ENCODE results near the gene POMT1.

The POMT1 gene

GRCh38 chr9:131500939-131501541 lies 1.7 kb upstream of the POMT1 start:
- no peak overlapping the region for H3K4me3 ChIP-seq (ENCODE audit: low read depth, low read length)
- DNase-seq (ENCODE audit: low read depth) = peak; percentile 91
- TF ChIP-seq CTCF (IDR thresholded peaks at IDR 0.05; ENCODE audit: low read depth, low read length) = no peak
- 0 out of 2 replicates have a peak, but pooled peaks have one; percentile 26 for TF ChIP-seq MAX (IDR thresholded peaks at IDR 0.05; ENCODE audit: low read depth, low read length)
- peak; percentile 59 for TF ChIP-seq MYC (IDR thresholded peaks at IDR 0.05; ENCODE audit: low read depth, low read length)
- no peak for TF ChIP-seq POLR2A (IDR thresholded peaks at IDR 0.05; ENCODE audit: extremely low read depth, insufficient read length)

GRCh38 chr9:131503626-131504465 lies 1.1 kb downstream of the POMT1 start:
- peak overlapping the region; percentile 73 for H3K4me3 ChIP-seq (ENCODE audit: low read depth, low read length)
- peak; percentile 78 for DNase-seq (ENCODE audit: low read depth)
- TF ChIP-seq CTCF (IDR thresholded peaks at IDR 0.05; ENCODE audit: low read depth, low read length) (peak; percentile 9), MYC (IDR thresholded peaks at IDR 0.05; ENCODE audit: low read depth, low read length) (no peak)

- TF ChIP-seq MYC (IDR thresholded peaks at IDR 0.05; ENCODE audit: low read depth, low read length) (no peak), MAX (IDR thresholded peaks at IDR 0.05; ENCODE audit: low read depth, low read length) (no peak), POLR2A (IDR thresholded peaks at IDR 0.05; ENCODE audit: extremely low read depth, insufficient read length) (no peak), CTCF (IDR thresholded peaks at IDR 0.05; ENCODE audit: low read depth, low read length) (no peak)
- no peak overlapping the region for H3K4me3 ChIP-seq (ENCODE audit: low read depth, low read length)
- DNase-seq (ENCODE audit: low read depth) = no peak
Measured at GRCh38 chr9:131505012-131505411, 2.3 kb downstream of the POMT1 start.

- no peak overlapping the region for H3K4me3 ChIP-seq (ENCODE audit: low read depth, low read length)
- no peak for DNase-seq (ENCODE audit: low read depth)
- no peak for TF ChIP-seq POLR2A (IDR thresholded peaks at IDR 0.05; ENCODE audit: extremely low read depth, insufficient read length)
- no peak for TF ChIP-seq MAX (IDR thresholded peaks at IDR 0.05; ENCODE audit: low read depth, low read length)
- no peak for TF ChIP-seq MYC (IDR thresholded peaks at IDR 0.05; ENCODE audit: low read depth, low read length)
- no peak for TF ChIP-seq CTCF (IDR thresholded peaks at IDR 0.05; ENCODE audit: low read depth, low read length)
Measured at GRCh38 chr9:131511416-131511815, 8.7 kb downstream of the POMT1 start.

- no peak overlapping the region for H3K4me3 ChIP-seq (ENCODE audit: low read depth, low read length)
- no peak for DNase-seq (ENCODE audit: low read depth)
- TF ChIP-seq POLR2A (IDR thresholded peaks at IDR 0.05; ENCODE audit: extremely low read depth, insufficient read length) (no peak), MAX (IDR thresholded peaks at IDR 0.05; ENCODE audit: low read depth, low read length) (no peak), MYC (IDR thresholded peaks at IDR 0.05; ENCODE audit: low read depth, low read length) (no peak), CTCF (IDR thresholded peaks at IDR 0.05; ENCODE audit: low read depth, low read length) (no peak)
Measured at GRCh38 chr9:131511880-131512279, 9.2 kb downstream of the POMT1 start.

All from NB4 (cell line).